SU-DHL-6 (cell line): ENCODE results near the gene MX1.

Source experiments
- EZH2phosphoT487 ChIP-seq: fragments of 200-600 bp; sonication (generic), shearing (Covaris generic); conservative IDR thresholded peaks from 2 replicates; pipeline ENCODE4 v1.6.1; 2018; ENCODE audit warnings: mild to moderate bottlenecking, antibody characterized with exemption, low read length, moderate library complexity, mixed read lengths
- TF ChIP-seq, protein P1 (sequence below): fragments of 200-600 bp; sonication (generic); IDR thresholded peaks from one replicate; pipeline ENCODE4 v1.5.1; 2017; ENCODE audit warnings: antibody characterized with exemption, mild to moderate bottlenecking, low read length, moderate library complexity; ENCODE audit not compliant: insufficient read depth, poor library complexity, severe bottlenecking

DNA sequence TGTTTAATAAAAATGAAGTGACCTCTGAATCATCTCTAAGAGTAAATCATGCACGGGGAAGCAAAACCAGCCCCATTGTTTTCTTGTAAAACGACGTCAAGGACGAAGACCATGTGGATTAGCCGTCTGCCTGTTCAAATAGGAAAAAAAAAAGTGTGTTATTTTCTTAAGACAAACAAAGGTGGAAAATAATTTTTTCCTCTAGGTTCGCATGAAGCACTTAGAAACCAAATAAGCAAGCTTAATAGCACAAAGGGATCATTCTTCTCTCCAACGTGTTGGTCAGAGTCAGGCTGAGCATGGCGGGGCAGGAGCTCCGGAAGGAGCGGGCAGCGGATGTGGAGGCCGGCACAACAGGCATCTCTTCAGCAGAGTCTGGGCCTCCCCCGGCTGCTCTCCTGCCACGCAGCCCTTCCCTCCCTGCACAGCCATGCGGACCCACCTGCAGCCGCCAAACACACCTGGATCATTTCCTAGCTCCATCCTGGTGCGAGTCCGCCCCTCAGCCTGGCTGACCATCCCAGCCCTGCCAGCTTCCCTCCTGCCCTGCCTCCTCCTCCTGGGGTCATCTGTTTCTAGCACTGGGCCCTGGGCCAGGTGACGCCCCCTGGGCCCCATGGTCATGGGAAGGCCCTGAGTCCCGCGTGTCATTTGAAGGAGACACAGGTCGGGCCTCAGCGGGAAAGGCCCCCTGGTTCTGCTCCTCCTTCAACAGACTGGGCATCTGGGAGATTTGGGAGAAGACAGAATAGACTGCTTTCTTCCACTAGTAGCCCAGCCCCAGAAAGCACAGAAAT lies 40.2 kb downstream of the MX1 start:
- TF ChIP-seq, protein P1, sequence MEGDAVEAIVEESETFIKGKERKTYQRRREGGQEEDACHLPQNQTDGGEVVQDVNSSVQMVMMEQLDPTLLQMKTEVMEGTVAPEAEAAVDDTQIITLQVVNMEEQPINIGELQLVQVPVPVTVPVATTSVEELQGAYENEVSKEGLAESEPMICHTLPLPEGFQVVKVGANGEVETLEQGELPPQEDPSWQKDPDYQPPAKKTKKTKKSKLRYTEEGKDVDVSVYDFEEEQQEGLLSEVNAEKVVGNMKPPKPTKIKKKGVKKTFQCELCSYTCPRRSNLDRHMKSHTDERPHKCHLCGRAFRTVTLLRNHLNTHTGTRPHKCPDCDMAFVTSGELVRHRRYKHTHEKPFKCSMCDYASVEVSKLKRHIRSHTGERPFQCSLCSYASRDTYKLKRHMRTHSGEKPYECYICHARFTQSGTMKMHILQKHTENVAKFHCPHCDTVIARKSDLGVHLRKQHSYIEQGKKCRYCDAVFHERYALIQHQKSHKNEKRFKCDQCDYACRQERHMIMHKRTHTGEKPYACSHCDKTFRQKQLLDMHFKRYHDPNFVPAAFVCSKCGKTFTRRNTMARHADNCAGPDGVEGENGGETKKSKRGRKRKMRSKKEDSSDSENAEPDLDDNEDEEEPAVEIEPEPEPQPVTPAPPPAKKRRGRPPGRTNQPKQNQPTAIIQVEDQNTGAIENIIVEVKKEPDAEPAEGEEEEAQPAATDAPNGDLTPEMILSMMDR, result no peak
- no peak for TF ChIP-seq EZH2phosphoT487
